Activated effector memory CD4-positive, alpha-beta T cell treated with Interleukin-2 at 50 U/mL for 16 hours (primary cell): ENCODE measurements around the gene FAM131C.

Experiments used
- DNase-seq: peaks from one replicate; pipeline ENCODE4 v3.0.0-alpha.2; 2020

Gene FAM131C

GRCh38 chr1:16013908-16014258, 59.6 kb downstream of the FAM131C start:
- DNase-seq: no peak

- DNase-seq: peak; percentile 3
Measured at GRCh38 chr1:16013220-16013907, 60.1 kb downstream of the FAM131C start.

DNA sequence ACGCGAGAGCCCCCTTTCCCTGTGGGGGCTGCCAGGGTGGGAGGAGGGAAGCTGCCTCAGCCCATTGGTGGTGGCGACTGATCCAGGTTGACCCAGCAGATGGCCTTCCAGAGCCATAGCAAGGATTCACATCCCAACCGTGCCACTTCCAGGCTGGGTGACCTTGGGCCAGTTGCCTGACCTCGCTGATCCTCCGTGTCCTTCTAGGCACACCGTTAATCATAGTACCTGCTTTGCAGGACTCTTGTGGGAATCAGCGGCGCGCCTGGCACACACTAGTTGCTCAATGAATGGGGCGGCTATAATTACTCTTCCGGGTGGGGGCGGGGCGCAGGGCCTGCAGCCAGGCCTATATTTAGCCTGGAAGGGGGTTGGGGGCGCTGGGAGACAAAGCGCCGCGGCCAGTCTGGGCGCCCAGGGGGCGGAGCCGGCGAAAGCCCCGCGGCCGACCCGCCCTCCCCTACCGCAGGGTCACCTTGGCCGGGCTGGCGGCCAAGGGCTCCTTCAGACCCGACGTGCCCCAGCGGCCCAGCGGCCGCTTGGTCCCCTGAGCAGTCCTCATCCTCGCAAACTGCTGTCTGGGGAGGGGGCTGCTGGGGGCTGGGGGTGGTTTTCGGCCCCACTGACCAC, 60.7 kb downstream of the FAM131C start:
- no peak for DNase-seq

DNA sequence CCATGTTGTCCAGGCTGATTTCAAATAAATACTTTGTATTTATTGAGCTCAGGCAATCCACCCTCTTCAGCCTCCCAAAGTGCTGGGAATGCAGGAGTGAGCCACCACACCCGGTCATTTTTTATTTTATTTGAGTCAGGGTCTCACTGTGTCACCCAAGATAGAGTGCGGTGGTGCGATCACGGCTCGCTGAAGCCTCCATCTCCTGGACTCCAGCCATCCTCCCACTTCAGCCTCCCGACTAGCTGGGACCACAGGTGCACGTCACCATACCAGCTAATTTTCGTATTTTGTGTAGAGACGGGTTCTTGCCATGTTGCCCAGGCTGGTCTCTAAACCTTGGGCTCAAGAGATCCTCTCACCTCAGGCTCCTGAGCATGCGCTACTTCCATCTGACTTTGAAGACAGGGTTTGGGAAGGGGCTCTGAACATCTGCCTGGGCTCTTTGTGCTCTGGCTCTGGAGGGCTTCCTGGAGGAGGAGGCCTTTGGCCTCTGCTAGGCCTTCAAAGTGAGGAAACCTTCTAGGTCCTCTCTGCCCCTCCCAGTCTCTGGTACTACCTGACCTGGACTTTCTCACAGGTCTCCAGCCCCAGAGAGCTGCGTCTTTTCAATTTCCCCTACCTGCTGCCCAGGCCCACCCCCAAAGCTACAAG, 61.4 kb downstream of the FAM131C start:
- DNase-seq: no peak

- DNase-seq: no peak
Measured at GRCh38 chr1:16010837-16011236, 62.6 kb downstream of the FAM131C start.

GRCh38 chr1:16009678-16010077, 63.8 kb downstream of the FAM131C start:
- no peak for DNase-seq

- DNase-seq: peak; percentile 53
Measured at GRCh38 chr1:16009030-16009460, 64.4 kb downstream of the FAM131C start.
